Measurements from ENCODE around the gene MYO16. TPM values are rescaled to one million over a fixed set of nuclear protein-coding genes. Genes with fewer than 3 reads are reported as not detected.

MYO16 gene
- polyA plus RNA-seq, 1 donor from 2014 or later = 2.5 TPM

GRCh38 chr13:108851660-108852059 is 222.2 kb downstream of the MYO16 start:
- Histone ChIP-seq H3K36me3 (ENCODE audit: insufficient read depth, low read length) (no peaks in the 10 kb centered on the region), H3K27ac (ENCODE audit: low read length) (no peak overlapping the region), H2AFZ (ENCODE audit: low read depth, low read length) (no peak overlapping the region), H3K9ac (ENCODE audit: low read length) (no peak overlapping the region), H3K4me3 (ENCODE audit: low read length) (no peak overlapping the region), H3K27me3 (ENCODE audit: insufficient read depth, low read depth, low read length) (no peaks in the 10 kb centered on the region), H3K9me3 (ENCODE audit: low read length) (no peaks in the 10 kb centered on the region), H3K9me2 (ENCODE audit: insufficient read depth, low read length) (no peaks in the 10 kb centered on the region), H3K79me2 (replicated peaks; ENCODE audit: insufficient read depth, low read length) (no peaks in the 10 kb centered on the region), H4K20me1 (ENCODE audit: insufficient read depth) (no peaks in the 10 kb centered on the region), H3K4me2 (ENCODE audit: low read length) (no peak overlapping the region), H3F3A (ENCODE audit: insufficient read depth, low read length, poor library complexity, severe bottlenecking) (peaks cover 3% of the 10 kb centered on the region)
- no peak for TF ChIP-seq CTCF (IDR thresholded peaks at IDR 0.05; ENCODE audit: poor library complexity, severe bottlenecking)
- no peak for TF ChIP-seq SMC3 (conservative IDR thresholded peaks at IDR 0.05; ENCODE audit: poor library complexity)
- no peak for TF ChIP-seq EP300 (conservative IDR thresholded peaks at IDR 0.05; ENCODE audit: poor library complexity, severe bottlenecking)
- no peak for TF ChIP-seq TAF1 (IDR thresholded peaks at IDR 0.05; ENCODE audit: low read depth)
- TF ChIP-seq EZH2 (IDR thresholded peaks at IDR 0.05; ENCODE audit: borderline replicate concordance, insufficient read depth, low read length, poor library complexity, severe bottlenecking) = no peak
- no peak for TF ChIP-seq MXI1 (conservative IDR thresholded peaks at IDR 0.05; ENCODE audit: poor library complexity, severe bottlenecking)
- no peak for TF ChIP-seq RAD21 (conservative IDR thresholded peaks at IDR 0.05)
- no peak for TF ChIP-seq REST (IDR thresholded peaks at IDR 0.05; ENCODE audit: borderline replicate concordance)
- TF ChIP-seq POLR2AphosphoS5 (IDR thresholded peaks at IDR 0.05) = no peak

GRCh38 chr13:108853031-108853430 is 223.6 kb downstream of the MYO16 start:
- Histone ChIP-seq H3K9me3 (ENCODE audit: low read length) (no peaks in the 10 kb centered on the region), H3K9me2 (ENCODE audit: insufficient read depth, low read length) (no peaks in the 10 kb centered on the region)
- TF ChIP-seq EP300 (conservative IDR thresholded peaks at IDR 0.05; ENCODE audit: poor library complexity, severe bottlenecking) (no peak), MXI1 (conservative IDR thresholded peaks at IDR 0.05; ENCODE audit: poor library complexity, severe bottlenecking) (no peak), CTCF (IDR thresholded peaks at IDR 0.05; ENCODE audit: poor library complexity, severe bottlenecking) (no peak), RAD21 (conservative IDR thresholded peaks at IDR 0.05) (no peak), TAF1 (IDR thresholded peaks at IDR 0.05; ENCODE audit: low read depth) (no peak), POLR2AphosphoS5 (IDR thresholded peaks at IDR 0.05) (no peak), REST (IDR thresholded peaks at IDR 0.05; ENCODE audit: borderline replicate concordance) (no peak)

More at GRCh38 chr13:108853031-108853430, 223.6 kb downstream of the MYO16 start:
- H2AFZ ChIP-seq (ENCODE audit: low read depth, low read length) = no peak overlapping the region
- no peaks in the 10 kb centered on the region for H3K36me3 ChIP-seq (ENCODE audit: insufficient read depth, low read length)
- no peak overlapping the region for H3K4me3 ChIP-seq (ENCODE audit: low read length)
- no peak overlapping the region for H3K9ac ChIP-seq (ENCODE audit: low read length)
- H3K27ac ChIP-seq (ENCODE audit: low read length) = no peak overlapping the region
- H3K4me2 ChIP-seq (ENCODE audit: low read length) = no peak overlapping the region
- H3K27me3 ChIP-seq (ENCODE audit: insufficient read depth, low read depth, low read length) = no peaks in the 10 kb centered on the region
- H3K79me2 ChIP-seq (replicated peaks; ENCODE audit: insufficient read depth, low read length) = no peaks in the 10 kb centered on the region
- peaks cover 3% of the 10 kb centered on the region for H3F3A ChIP-seq (ENCODE audit: insufficient read depth, low read length, poor library complexity, severe bottlenecking)
- no peaks in the 10 kb centered on the region for H4K20me1 ChIP-seq (ENCODE audit: insufficient read depth)

Measured in neural cell (in vitro differentiated cells).